Measurements from ENCODE around the gene CNGA4. TPM values are rescaled to one million over a fixed set of nuclear protein-coding genes. Genes with fewer than 3 reads are reported as not detected.

CNGA4 gene
- total and polyA plus RNA-seq, 2 of the 13 experiments (the other 11 are each of a cell fraction or from before 2014, with no cell fraction given): 0.03 TPM; not detected in 1

- TF ChIP-seq CAMTA2 (CRISPR knock-in tag; IDR thresholded peaks at IDR 0.05; ENCODE audit: borderline replicate concordance): no peak
- no peak for TF ChIP-seq ZNF382 (CRISPR knock-in tag; IDR thresholded peaks at IDR 0.05; ENCODE audit: borderline replicate concordance)
- TF ChIP-seq HMG20B (CRISPR knock-in tag; conservative IDR thresholded peaks at IDR 0.05): no peak
- no peak for TF ChIP-seq ZNF784 (CRISPR knock-in tag; IDR thresholded peaks at IDR 0.05; ENCODE audit: borderline replicate concordance)
- no peak for TF ChIP-seq ZNF780A (CRISPR knock-in tag; IDR thresholded peaks at IDR 0.05)
- no peak for TF ChIP-seq ZBTB7B (CRISPR knock-in tag; IDR thresholded peaks at IDR 0.05)
- no peak for TF ChIP-seq IRX3 (CRISPR knock-in tag; IDR thresholded peaks at IDR 0.05; ENCODE audit: borderline replicate concordance, low read depth)
- TF ChIP-seq, protein P1, sequence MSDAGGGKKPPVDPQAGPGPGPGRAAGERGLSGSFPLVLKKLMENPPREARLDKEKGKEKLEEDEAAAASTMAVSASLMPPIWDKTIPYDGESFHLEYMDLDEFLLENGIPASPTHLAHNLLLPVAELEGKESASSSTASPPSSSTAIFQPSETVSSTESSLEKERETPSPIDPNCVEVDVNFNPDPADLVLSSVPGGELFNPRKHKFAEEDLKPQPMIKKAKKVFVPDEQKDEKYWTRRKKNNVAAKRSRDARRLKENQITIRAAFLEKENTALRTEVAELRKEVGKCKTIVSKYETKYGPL (CRISPR knock-in tag; IDR thresholded peaks at IDR 0.05): no peak
- no peak for TF ChIP-seq SMAD9 (CRISPR knock-in tag; IDR thresholded peaks at IDR 0.05)
- 0 out of 2 replicates have a peak, but pooled peaks have one; percentile 36 for TF ChIP-seq ZNF546 (CRISPR knock-in tag; conservative IDR thresholded peaks at IDR 0.05)
- no peak for TF ChIP-seq ZNF674 (CRISPR knock-in tag; IDR thresholded peaks at IDR 0.05; ENCODE audit: low read depth)
- 0 out of 2 replicates have a peak, but pooled peaks have one; percentile 23 for TF ChIP-seq NAIF1 (CRISPR knock-in tag; IDR thresholded peaks at IDR 0.05; ENCODE audit: borderline replicate concordance)
- no peak for TF ChIP-seq EEA1 (CRISPR knock-in tag; IDR thresholded peaks at IDR 0.05; ENCODE audit: borderline replicate concordance)
- no peak for TF ChIP-seq ATF1 (CRISPR knock-in tag; IDR thresholded peaks at IDR 0.05)
- TF ChIP-seq, protein P2, sequence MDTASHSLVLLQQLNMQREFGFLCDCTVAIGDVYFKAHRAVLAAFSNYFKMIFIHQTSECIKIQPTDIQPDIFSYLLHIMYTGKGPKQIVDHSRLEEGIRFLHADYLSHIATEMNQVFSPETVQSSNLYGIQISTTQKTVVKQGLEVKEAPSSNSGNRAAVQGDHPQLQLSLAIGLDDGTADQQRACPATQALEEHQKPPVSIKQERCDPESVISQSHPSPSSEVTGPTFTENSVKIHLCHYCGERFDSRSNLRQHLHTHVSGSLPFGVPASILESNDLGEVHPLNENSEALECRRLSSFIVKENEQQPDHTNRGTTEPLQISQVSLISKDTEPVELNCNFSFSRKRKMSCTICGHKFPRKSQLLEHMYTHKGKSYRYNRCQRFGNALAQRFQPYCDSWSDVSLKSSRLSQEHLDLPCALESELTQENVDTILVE (CRISPR knock-in tag; IDR thresholded peaks at IDR 0.05): no peak
- no peak for TF ChIP-seq GATAD2A (CRISPR knock-in tag; IDR thresholded peaks at IDR 0.05)
- peak; percentile 92 for TF ChIP-seq HOXA3 (CRISPR knock-in tag; IDR thresholded peaks at IDR 0.05)
- TF ChIP-seq ZNF577 (CRISPR knock-in tag; IDR thresholded peaks at IDR 0.05; ENCODE audit: borderline replicate concordance, low read depth): no peak
- peak; percentile 86 for TF ChIP-seq NFYC (CRISPR knock-in tag; IDR thresholded peaks at IDR 0.05)
- no peak for TF ChIP-seq ZNF557 (CRISPR knock-in tag; IDR thresholded peaks at IDR 0.05)
- TF ChIP-seq, protein P3, sequence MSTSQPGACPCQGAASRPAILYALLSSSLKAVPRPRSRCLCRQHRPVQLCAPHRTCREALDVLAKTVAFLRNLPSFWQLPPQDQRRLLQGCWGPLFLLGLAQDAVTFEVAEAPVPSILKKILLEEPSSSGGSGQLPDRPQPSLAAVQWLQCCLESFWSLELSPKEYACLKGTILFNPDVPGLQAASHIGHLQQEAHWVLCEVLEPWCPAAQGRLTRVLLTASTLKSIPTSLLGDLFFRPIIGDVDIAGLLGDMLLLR (CRISPR knock-in tag; IDR thresholded peaks at IDR 0.05): peak; percentile 64
- TF ChIP-seq ZNF550 (CRISPR knock-in tag; IDR thresholded peaks at IDR 0.05; ENCODE audit: borderline replicate concordance): no peak
- no peak for TF ChIP-seq TRIM22 (IDR thresholded peaks at IDR 0.05)
- TF ChIP-seq ZFX (CRISPR knock-in tag; IDR thresholded peaks at IDR 0.05; ENCODE audit: low read depth): peak; percentile 93
- TF ChIP-seq HDAC1 (CRISPR knock-in tag; IDR thresholded peaks at IDR 0.05): peak; percentile 93
- no peak for TF ChIP-seq SRSF4 (IDR thresholded peaks at IDR 0.05; ENCODE audit: low read depth, low read length, poor library complexity, severe bottlenecking)
- no peak for TF ChIP-seq SIX1 (CRISPR knock-in tag; IDR thresholded peaks at IDR 0.05; ENCODE audit: borderline replicate concordance)
- TF ChIP-seq TBX3 (IDR thresholded peaks at IDR 0.05; ENCODE audit: borderline replicate concordance): no peak; the same call in 1 of the 2 replicates
Observed at GRCh38 chr11:6234387-6235107, 4.3 kb upstream of the CNGA4 start, which contains the start of gene FHIP1B (continued).
